Lower lobe of right lung (tissue), 2 donors: ENCODE measurements around the gene RASGRP2. TPM values are rescaled to one million over a fixed set of nuclear protein-coding genes. Genes with fewer than 3 reads are reported as not detected.

Source experiments
- ATAC-seq, 2 donors: fragments of 200-7000 bp; cut with Tn5 transposase; one replicate each; pipeline ENCODE4 v1.9.1; 2020 to 2022; ENCODE audit warnings: mild to moderate bottlenecking in 2 of 2, moderate library complexity in 2 of 2
- DNase-seq: peaks from one replicate; pipeline ENCODE4 v3.0.0-alpha.2; 2020
- H3K27ac ChIP-seq: fragments of 200-600 bp; one replicate; pipeline ENCODE4 v1.8.0; 2022
- H3K27me3 ChIP-seq: fragments of 200-600 bp; one replicate; pipeline ENCODE4 v1.8.0; 2022; ENCODE audit warnings: low read depth
- H3K36me3 ChIP-seq: fragments of 200-600 bp; one replicate; pipeline ENCODE4 v1.8.0; 2022; ENCODE audit warnings: mild to moderate bottlenecking
- H3K4me1 ChIP-seq: fragments of 200-600 bp; one replicate; pipeline ENCODE4 v1.8.0; 2022
- H3K4me3 ChIP-seq: fragments of 200-600 bp; one replicate; pipeline ENCODE4 v1.8.0; 2022; ENCODE audit warnings: mild to moderate bottlenecking
- H3K9me3 ChIP-seq: fragments of 200-600 bp; one replicate; pipeline ENCODE4 v1.8.0; 2022
- intact Hi-C: fragments of 100-400 bp; cut with DNase I; formaldehyde crosslinking; loops from one replicate; pipeline ENCODE4 v1.11.0; 2022
- total RNA-seq: library from RNA; stranded (reverse); fragmentation: NEBNext Ultra II Directional; extraction: Animal tissue kit (Norgen Biotek cat#: 25700); gene quantifications from one replicate; pipeline ENCODE4 v1.2.1, GENCODE V29; 2021
- TF ChIP-seq, protein P1 (sequence below): fragments of 200-600 bp; IDR thresholded peaks from one replicate; pipeline ENCODE4 v1.8.0; 2022; ENCODE audit warnings: antibody characterized with exemption, mild to moderate bottlenecking
- donor health status: DM: no; HTN: yes; CAD: no; lungs with severe emphysema.

Gene RASGRP2
- total RNA-seq, 1 donor from 2014 or later = 30.4 TPM

DNA sequence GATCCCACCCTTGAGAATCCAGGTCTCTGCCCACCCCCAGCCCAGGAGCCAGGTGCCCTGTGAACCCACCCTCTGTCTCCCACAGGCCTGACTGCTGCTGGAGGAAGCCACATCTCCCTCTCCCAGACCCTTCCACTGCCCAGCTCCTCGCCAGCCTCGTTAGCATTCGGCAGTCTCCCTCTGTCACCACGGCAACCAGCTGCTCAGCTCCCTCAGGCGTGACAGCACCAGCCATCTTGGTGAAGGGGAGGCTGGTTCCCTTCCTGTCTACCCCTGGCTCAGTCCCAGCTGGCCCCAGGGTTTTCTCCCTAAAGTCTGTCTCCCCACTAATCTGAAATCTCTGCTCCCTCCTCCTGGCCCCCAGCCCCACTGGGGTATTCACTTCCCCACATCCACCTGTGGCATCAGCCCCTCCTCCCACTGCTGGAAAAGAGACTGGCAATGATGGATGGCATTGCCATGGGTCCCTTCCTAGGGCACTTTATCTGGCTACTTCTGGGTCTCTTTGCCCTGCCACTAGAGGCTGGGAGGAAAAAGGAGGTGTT is 49.0 kb downstream of the RASGRP2 start:
- DNase-seq (no peak), ATAC-seq (no peak)
- intact Hi-C loops = no loop called here
- no peaks in the 10 kb centered on the region for H3K4me1 ChIP-seq
- TF ChIP-seq, protein P1, sequence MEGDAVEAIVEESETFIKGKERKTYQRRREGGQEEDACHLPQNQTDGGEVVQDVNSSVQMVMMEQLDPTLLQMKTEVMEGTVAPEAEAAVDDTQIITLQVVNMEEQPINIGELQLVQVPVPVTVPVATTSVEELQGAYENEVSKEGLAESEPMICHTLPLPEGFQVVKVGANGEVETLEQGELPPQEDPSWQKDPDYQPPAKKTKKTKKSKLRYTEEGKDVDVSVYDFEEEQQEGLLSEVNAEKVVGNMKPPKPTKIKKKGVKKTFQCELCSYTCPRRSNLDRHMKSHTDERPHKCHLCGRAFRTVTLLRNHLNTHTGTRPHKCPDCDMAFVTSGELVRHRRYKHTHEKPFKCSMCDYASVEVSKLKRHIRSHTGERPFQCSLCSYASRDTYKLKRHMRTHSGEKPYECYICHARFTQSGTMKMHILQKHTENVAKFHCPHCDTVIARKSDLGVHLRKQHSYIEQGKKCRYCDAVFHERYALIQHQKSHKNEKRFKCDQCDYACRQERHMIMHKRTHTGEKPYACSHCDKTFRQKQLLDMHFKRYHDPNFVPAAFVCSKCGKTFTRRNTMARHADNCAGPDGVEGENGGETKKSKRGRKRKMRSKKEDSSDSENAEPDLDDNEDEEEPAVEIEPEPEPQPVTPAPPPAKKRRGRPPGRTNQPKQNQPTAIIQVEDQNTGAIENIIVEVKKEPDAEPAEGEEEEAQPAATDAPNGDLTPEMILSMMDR = no peak
- H3K27ac ChIP-seq = no peak overlapping the region
- H3K4me3 ChIP-seq = no peak overlapping the region
- no peaks in the 10 kb centered on the region for H3K9me3 ChIP-seq
- H3K36me3 ChIP-seq = no peaks in the 10 kb centered on the region
- H3K27me3 ChIP-seq = peaks cover 35% of the 10 kb centered on the region

DNA sequence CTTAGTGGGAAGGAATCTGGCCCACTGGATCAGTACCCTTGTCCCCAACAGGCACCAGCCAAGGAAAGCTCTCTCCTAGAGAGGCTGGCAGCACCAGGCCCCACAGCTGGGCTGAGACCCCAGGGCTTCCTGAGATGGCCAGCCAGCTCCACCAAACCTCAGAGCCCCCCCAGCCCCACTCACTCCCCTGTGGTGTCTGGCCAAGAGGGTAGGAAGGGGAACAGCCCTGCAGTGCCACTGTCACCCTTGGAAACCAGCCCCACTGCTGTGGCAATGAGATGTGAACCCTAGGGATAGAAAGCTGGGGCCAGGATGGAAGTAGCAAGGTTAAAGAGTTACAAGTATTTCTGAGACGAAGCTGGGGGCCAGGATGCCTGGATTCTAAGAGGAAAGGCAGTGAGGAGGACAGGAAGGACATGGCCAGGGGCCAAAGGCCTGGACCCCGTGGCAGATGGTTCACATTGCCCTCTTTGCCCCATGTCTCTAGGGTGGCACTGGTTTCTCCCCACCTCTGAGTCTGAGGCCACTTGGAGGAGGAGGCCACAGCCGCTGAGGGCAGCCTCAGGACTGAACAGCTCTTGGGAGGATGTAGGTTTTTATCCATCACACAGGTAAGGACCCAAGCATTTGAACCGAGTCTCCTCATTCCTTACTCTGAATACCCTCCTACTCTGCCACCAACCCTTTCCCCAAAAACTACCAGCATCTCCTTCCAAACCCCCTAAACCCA is 49.8 kb downstream of the RASGRP2 start:
- no peak overlapping the region for H3K4me3 ChIP-seq
- H3K27me3 ChIP-seq = peaks cover 35% of the 10 kb centered on the region
- no peaks in the 10 kb centered on the region for H3K9me3 ChIP-seq
- DNase-seq (no peak), ATAC-seq (no peak)
- H3K36me3 ChIP-seq = no peaks in the 10 kb centered on the region
- no peak overlapping the region for H3K27ac ChIP-seq
- H3K4me1 ChIP-seq = no peaks in the 10 kb centered on the region
- intact Hi-C loops = no loop called here
- TF ChIP-seq, protein P1 = no peak

DNA sequence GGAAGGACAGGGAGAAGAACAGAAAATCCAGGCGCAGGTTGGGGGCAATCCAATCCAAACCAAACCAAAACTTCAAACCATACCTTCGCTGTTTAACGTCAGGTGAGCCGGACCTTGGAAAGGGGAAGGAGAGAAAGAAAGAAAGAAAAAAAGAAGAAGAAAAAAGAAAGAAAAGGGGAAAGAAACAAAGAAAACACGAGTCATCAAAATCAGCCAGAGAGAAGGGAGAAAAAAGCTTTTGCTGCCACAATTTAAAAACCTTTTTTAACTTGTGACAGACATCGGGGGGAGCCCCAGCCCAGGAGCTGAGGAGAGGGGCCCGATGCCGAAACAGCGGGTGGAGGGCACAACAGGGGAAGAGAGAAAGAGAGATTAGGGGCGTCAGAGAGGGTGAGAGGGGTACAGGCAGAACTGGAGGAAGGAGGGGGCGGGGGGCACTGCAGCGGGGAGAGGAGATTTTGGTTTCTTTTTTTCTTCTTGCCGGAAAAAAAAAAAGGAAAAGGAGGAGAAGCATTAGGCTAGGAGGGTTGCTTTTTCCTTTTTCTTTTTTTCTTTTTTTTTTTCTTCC is 51.1 kb downstream of the RASGRP2 start:
- DNase-seq = no peak

DNA sequence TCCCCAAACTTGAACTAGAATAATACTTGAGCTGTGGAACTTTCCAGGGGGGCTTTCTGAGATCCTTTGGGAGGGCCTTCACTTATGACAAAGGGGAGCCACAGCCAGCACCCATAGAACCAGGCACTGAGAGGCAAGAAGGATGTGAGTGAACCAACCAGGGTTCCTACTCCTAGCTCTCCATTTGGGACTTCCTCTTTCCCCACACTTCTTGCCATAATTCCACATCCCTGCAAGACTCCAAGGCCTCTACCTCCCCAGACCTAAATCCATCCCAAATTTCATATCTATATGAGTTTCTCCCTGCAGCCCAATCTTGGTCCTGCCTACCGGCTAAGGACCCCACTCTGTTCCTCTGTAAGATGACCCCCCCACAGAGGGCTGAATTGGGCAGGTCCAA is 52.4 kb downstream of the RASGRP2 start:
- H3K4me1 ChIP-seq = peaks cover 9% of the 10 kb centered on the region
- ATAC-seq = no peak
- intact Hi-C loops = no loop called here

More for the DNA sequence above, 51.1 kb downstream of the RASGRP2 start:
- no peak for ATAC-seq
- Histone ChIP-seq H3K36me3 (no peaks in the 10 kb centered on the region), H3K4me3 (no peak overlapping the region), H3K4me1 (peaks cover 9% of the 10 kb centered on the region), H3K9me3 (no peaks in the 10 kb centered on the region), H3K27ac (no peak overlapping the region), H3K27me3 (peaks cover 35% of the 10 kb centered on the region)
- intact Hi-C loops = no loop called here
- TF ChIP-seq, protein P1 = no peak

DNA sequence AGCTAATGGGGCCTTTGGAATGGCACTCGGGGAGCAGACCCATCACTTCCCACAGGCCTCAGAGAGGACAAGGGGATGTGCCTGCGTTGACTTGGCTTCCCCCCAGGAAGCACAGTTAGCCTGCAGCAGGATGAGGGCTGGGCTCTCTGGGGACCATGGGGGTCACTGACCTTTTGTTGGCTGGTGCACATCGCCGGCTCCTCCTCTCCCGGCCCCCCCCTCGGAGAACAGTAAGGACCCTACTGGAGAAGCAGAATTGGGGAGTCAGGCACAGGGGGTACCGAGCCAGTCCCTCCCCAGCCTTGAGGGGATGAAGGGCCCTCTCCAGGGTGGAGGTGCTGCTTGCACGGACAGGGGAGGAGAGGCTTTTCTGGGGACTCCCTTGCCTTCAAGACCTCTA is 53.7 kb downstream of the RASGRP2 start:
- TF ChIP-seq, protein P1 = no peak
- ATAC-seq (no peak), DNase-seq (no peak)
- intact Hi-C loops = no loop called here
- H3K4me1 ChIP-seq = peaks cover 9% of the 10 kb centered on the region
- no peaks in the 10 kb centered on the region for H3K9me3 ChIP-seq
- H3K27me3 ChIP-seq = peaks cover 29% of the 10 kb centered on the region
- H3K4me3 ChIP-seq = no peak overlapping the region
- H3K36me3 ChIP-seq = no peaks in the 10 kb centered on the region
- no peak overlapping the region for H3K27ac ChIP-seq

More for the DNA sequence above, 52.4 kb downstream of the RASGRP2 start:
- no peaks in the 10 kb centered on the region for H3K36me3 ChIP-seq
- TF ChIP-seq, protein P1 = no peak
- H3K9me3 ChIP-seq = no peaks in the 10 kb centered on the region
- DNase-seq = no peak
- no peak overlapping the region for H3K4me3 ChIP-seq
- H3K27ac ChIP-seq = no peak overlapping the region
- peaks cover 35% of the 10 kb centered on the region for H3K27me3 ChIP-seq
